ENCODE results near the gene GSE1. TPM values are rescaled to one million over a fixed set of nuclear protein-coding genes. Genes with fewer than 3 reads are reported as not detected.

GSE1 gene
- polyA plus RNA-seq, 1 donor (not counting 4 experiments of a cell fraction or from before 2014, with no cell fraction given) = 5.0 TPM

- H3K27ac ChIP-seq (ENCODE audit: control insufficient read depth, insufficient read depth, low read length) = no peak overlapping the region
- peaks cover 62% of the 10 kb centered on the region for H4K20me1 ChIP-seq (ENCODE audit: control insufficient read depth, extremely low read depth, insufficient read depth, low read length)
- no peaks in the 10 kb centered on the region for H3K9me3 ChIP-seq (ENCODE audit: control insufficient read depth, low read depth, low read length)
- peaks cover 9% of the 10 kb centered on the region for H3K9me1 ChIP-seq (ENCODE audit: control insufficient read depth, extremely low read depth, insufficient read depth, low read length)
- no peak for DNase-seq (ENCODE audit: low read depth, low spot score)
- no peak overlapping the region for H3K4me2 ChIP-seq (ENCODE audit: control insufficient read depth, extremely low read depth, insufficient read depth, low read depth, low read length)
- peaks cover 29 to 68% of the 10 kb centered on the region in 2 experiments for H3K36me3 ChIP-seq (ENCODE audit: control insufficient read depth in 2 of 2, extremely low read depth in 1 of 2, insufficient read depth in 2 of 2, low read length in 2 of 2)
- H3K9ac ChIP-seq (ENCODE audit: control insufficient read depth, extremely low read depth, insufficient read depth, low read length) = no peak overlapping the region
- H2AFZ ChIP-seq (ENCODE audit: control insufficient read depth, low read length) = no peak overlapping the region
- dilution Hi-C loops (cut with MboI; ENCODE audit: extremely low pct_ligation_motif_present, low sequenced_read_pairs) = no loop called here
- peaks cover 37% of the 10 kb centered on the region for H3K4me1 ChIP-seq (ENCODE audit: control insufficient read depth, extremely low read depth, insufficient read depth, low read length)
- no peaks in the 10 kb centered on the region for H3K27me3 ChIP-seq (ENCODE audit: control insufficient read depth, extremely low read depth, insufficient read depth, low read length)
- H3K79me2 ChIP-seq (ENCODE audit: control insufficient read depth, insufficient read depth, low read length) = peaks cover 66% of the 10 kb centered on the region
- no peak overlapping the region for H3K4me3 ChIP-seq (ENCODE audit: control insufficient read depth in 2 of 3, extremely low read depth in 1 of 3, insufficient read depth in 2 of 3, low read depth in 1 of 3, low read length in 3 of 3)
- no peak for FAIRE-seq
- no peak for TF ChIP-seq CTCF (optimal IDR thresholded peaks at IDR 0.05 in 1 of 3, IDR thresholded peaks at IDR 0.05 in 1 of 3, conservative IDR thresholded peaks at IDR 0.05 in 1 of 3; ENCODE audit: extremely low read depth in 1 of 3, insufficient read depth in 2 of 3, low read length in 3 of 3)
- no peak for TF ChIP-seq EZH2 (IDR thresholded peaks at IDR 0.05; ENCODE audit: low read length)
Measured at GRCh38 chr16:85724126-85724879, 111.2 kb downstream of the GSE1 start.

GRCh38 chr16:85724936-85725335 lies 111.8 kb downstream of the GSE1 start:
- H2AFZ ChIP-seq (ENCODE audit: control insufficient read depth, low read length) = no peak overlapping the region
- H3K79me2 ChIP-seq (ENCODE audit: control insufficient read depth, insufficient read depth, low read length) = peaks cover 70% of the 10 kb centered on the region
- H3K4me1 ChIP-seq (ENCODE audit: control insufficient read depth, extremely low read depth, insufficient read depth, low read length) = peaks cover 30% of the 10 kb centered on the region
- no peak overlapping the region for H3K4me3 ChIP-seq (ENCODE audit: control insufficient read depth in 2 of 3, extremely low read depth in 1 of 3, insufficient read depth in 2 of 3, low read depth in 1 of 3, low read length in 3 of 3)
- H3K9me1 ChIP-seq (ENCODE audit: control insufficient read depth, extremely low read depth, insufficient read depth, low read length) = peaks cover 9% of the 10 kb centered on the region
- no peak overlapping the region for H3K27ac ChIP-seq (ENCODE audit: control insufficient read depth, insufficient read depth, low read length)
- DNase-seq (ENCODE audit: low read depth, low spot score) = no peak
- no peaks in the 10 kb centered on the region for H3K27me3 ChIP-seq (ENCODE audit: control insufficient read depth, extremely low read depth, insufficient read depth, low read length)
- dilution Hi-C loops (cut with MboI; ENCODE audit: extremely low pct_ligation_motif_present, low sequenced_read_pairs) = no loop called here
- peaks cover 34 to 64% of the 10 kb centered on the region in 2 experiments for H3K36me3 ChIP-seq (ENCODE audit: control insufficient read depth in 2 of 2, extremely low read depth in 1 of 2, insufficient read depth in 2 of 2, low read length in 2 of 2)
- no peaks in the 10 kb centered on the region for H3K9me3 ChIP-seq (ENCODE audit: control insufficient read depth, low read depth, low read length)
- FAIRE-seq = no peak
- H3K9ac ChIP-seq (ENCODE audit: control insufficient read depth, extremely low read depth, insufficient read depth, low read length) = no peak overlapping the region
- no peak overlapping the region for H3K4me2 ChIP-seq (ENCODE audit: control insufficient read depth, extremely low read depth, insufficient read depth, low read depth, low read length)
- H4K20me1 ChIP-seq (ENCODE audit: control insufficient read depth, extremely low read depth, insufficient read depth, low read length) = peaks cover 60% of the 10 kb centered on the region
- no peak for TF ChIP-seq CTCF (optimal IDR thresholded peaks at IDR 0.05 in 1 of 3, IDR thresholded peaks at IDR 0.05 in 1 of 3, conservative IDR thresholded peaks at IDR 0.05 in 1 of 3; ENCODE audit: extremely low read depth in 1 of 3, insufficient read depth in 2 of 3, low read length in 3 of 3)
- TF ChIP-seq EZH2 (IDR thresholded peaks at IDR 0.05; ENCODE audit: low read length) = no peak

Small RNAs within 50 kb of the gene (small RNA-seq; reads per million reads assigned to genes)
- 0 reads per million in 3 experiments for gene RN7SL381P (ENCODE audit: insufficient read length in 3 of 3, low read depth in 3 of 3, low replicate concordance in 1 of 3)

Other genes with a start within 250 kb of the GSE1 start
- 2.0 to 11.2 TPM (median 10.4 TPM) in 3 replicates for gene GINS2, start 75.6 kb downstream of the GSE1 start, polyA plus RNA-seq
- gene C16orf74, start 137.8 kb downstream of the GSE1 start, polyA plus RNA-seq = 35.3 to 53.6 TPM (median 45.8 TPM) in 3 replicates
- 37.5 to 50.3 TPM (median 38.5 TPM) in 3 replicates for gene EMC8, start 186.2 kb downstream of the GSE1 start, polyA plus RNA-seq
- 712 to 809 TPM (median 781 TPM) in 3 replicates for gene COX4I1, start 186.4 kb downstream of the GSE1 start, polyA plus RNA-seq

Measured in keratinocyte (primary cell).